Activated CD4-positive, CD25-positive, alpha-beta regulatory T cell (primary cell): ENCODE results near the gene IL1R1.
"Not testable (repeated sequence)": the region's sequence is repeated elsewhere in the genome, so short reads cannot be mapped to it uniquely, and the experiment has no call there.

ENCODE experiments used
- DNase-seq, 4 experiments: peaks; one replicate each; lab custom pipeline; 2025; lab: John Stamatoyannopoulos, UW

IL1R1 gene

DNA sequence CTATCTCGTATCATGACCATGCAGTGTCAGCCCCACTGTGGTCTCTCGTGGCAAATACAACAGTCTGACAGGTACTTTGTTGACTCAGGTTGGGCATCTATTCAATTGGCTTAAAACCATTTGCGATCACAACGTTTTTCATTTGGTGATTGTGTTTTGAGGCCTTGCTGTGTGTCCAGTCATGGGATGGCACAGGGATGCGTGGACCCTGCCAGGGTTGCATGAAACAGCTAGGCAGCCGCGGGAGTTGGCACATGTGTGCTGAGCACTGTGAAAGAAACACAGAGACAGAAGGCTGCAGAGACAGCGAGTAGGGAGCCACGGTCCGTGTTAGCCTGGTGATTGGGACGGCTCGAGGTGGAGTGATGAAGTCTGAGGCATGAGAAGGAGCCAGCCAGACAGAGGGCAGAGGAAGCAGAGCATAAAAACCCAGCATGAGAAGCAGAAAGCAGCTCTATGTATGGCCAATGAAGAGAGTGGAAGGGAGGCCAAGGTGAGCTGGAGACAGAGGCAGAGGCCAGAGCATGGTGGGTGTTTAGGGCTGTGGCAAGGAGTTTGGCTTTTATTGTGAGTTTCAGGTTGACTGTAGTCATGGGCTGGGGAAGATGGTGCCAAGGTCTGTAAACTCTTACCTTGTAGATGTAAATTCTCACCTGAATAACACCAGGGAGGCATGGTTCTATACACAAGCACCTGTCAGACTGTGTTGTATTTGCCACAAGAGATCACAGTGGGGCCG is 31.8 kb upstream of the IL1R1 start:
- no peak for DNase-seq

DNA sequence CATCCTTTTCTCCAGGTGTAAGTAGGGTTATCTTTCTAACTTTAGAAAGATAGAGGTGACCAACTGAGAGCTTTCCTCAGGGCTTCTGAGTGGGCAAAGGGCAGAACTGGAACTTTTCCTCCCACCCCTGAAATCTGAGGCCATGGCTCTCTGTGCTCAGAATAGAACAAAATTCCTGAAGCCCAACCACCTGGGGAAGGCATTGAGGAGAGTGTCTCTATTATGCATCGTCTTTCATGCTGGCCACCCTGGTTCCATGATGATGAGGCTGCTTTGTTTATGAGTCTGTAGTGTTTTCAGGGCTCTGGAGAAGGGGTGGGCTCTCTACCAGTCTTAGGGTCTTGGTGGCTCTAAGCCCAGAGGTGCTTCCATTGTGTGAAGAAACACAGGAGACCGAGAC is 30.7 kb upstream of the IL1R1 start:
- DNase-seq: no peak

DNA sequence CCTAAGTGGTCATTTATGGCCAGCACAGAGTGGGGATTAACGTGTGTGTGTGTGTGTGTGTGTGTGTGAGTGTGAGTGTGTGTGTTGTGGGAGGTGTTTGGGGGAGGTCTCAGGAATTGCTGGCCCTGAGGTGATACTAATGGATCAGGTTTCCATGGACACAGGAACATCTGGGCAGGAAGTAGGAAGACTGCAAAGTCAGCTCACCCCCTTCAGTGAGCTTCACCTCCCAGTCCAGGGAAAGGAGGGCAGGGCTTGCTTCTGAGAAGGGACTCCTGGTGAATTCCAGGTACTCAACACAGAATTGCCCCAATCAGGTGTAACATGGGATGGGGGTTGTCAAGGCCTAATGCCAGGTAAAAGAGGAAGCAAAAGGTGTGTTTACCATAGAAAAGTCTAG is 30.3 kb upstream of the IL1R1 start:
- DNase-seq: no peak

DNA sequence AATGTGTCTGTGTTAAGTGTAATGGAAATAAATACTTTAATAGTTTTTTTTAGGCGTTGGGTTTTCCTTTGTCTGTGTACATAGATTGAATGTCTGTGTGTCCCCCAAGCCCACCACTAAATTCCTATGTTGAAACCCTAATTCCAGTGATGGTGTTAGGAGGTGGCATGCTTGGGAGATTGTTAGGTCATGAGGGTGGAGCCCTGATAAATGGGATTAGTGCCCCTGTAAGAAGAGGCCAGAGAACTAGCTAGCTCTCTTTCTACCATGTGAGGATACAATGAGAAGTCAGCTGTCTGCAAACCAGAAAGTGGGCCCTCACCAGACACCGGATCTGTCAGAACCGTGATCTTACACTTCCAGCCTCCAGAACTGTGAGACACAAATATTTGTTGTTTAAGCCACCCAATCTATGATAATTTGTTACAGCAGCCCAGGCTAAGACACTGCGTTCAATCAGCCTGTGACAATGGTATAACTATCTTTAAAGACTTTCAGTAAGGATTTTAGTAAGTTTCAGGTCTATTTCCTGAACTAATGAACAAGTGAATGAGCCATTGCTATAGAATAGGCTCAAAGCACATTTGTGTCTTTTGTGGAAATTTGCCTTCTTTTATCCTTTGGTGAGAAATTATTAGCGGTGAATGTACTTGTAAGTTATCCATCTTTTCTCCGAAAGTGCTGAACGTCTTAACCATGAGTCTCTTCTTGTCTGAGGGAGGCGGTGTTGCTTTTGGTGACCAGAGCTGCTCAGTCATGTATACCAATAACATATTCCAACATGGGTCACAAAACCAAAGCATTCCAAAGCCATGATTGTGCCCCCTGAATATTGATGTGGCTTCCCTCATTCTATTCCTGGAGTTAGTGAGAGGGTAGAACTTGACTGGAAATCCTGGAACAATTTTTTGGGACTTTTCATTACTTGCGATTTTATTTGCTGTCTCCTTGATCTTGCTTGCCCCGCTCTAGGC is 29.6 kb upstream of the IL1R1 start:
- no peak for DNase-seq

DNA sequence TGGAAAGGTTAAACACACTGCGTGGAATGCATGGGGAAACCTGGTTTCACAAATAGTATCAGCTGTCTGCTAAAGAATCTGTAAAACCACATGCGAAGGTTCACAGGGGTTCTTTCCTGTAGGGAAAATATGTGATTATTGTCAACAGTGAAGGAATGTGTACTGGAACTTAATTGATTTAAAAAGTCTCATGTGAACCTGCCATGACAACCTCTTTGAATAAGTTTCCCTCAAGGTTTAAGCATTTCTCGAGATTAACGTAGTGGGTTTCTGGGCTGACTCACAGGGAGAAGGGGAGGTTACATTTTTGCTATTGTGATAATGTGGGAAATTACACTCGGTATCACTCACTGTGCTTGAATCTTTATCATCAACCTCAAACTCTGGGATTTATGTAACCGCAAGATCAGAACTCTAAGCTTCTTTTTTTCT is 28.2 kb upstream of the IL1R1 start:
- DNase-seq: no peak

DNA sequence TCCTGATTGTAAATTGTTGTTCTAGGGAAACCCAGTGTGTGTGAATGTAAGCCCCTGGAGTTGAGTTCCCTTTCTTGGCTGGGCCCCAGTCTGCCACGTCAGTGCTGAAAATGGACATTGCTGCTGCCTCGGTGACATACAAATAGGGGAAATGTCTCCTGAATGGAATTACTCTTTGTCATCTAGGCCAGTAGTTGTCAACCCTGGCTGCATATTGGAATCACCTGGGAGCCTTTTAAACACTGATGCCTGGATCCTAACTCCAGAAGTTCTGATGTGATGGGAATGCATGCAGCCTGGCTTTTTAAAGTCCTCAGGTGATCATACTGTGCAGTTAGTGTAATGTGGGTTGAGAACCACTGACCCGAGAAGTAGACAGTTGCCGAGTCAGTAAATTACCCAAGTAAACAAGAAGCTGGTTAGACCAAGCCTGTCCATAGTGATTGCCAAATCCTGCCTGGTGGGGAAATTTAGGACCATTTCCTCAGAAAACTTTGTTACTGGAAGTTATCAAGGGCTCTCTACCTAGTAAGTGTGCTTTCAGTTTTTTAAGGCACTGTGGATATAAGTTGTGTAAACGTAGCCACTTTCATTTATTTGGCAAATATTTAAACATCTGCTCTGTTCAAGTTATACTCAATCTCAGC is 27.6 kb upstream of the IL1R1 start:
- no peak for DNase-seq

DNA sequence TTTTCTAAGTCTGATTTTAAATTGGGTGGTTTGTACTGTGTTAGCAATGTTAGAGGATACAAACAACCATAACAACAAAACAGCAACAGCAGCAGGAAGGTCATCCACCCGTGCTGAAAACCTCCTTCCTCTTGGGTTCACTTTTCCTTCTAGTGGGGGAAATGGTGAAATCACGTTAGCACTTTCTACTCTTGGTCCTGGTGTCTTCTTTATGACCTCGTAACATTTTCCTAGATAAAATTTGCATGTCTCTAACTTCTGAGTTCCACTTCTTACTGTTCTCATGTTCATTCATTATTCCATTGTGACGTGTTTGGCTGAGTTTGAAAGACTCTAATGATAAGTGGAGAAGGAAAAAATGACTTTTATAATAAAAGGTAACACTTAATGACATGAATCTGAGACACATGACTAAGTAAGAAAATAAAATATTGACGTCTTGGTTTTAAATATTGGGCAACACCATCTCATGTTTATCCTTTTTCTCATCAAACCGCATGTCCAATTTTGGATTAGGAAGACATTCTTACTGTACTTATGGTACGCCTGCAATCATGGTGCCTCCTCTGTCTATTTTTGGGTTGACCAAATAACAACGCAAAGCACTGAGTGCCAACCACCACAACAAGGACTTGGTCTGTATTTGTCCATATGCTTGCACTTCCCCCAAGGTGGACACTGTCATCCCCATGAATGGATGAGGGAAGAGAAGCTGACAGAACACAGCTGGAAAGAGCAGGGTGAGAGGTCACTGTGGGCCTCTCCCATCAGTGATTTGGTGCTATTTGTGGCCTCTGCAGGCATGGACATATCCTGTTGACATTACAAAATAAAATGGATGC is 25.7 kb upstream of the IL1R1 start:
- DNase-seq: no peak

DNA sequence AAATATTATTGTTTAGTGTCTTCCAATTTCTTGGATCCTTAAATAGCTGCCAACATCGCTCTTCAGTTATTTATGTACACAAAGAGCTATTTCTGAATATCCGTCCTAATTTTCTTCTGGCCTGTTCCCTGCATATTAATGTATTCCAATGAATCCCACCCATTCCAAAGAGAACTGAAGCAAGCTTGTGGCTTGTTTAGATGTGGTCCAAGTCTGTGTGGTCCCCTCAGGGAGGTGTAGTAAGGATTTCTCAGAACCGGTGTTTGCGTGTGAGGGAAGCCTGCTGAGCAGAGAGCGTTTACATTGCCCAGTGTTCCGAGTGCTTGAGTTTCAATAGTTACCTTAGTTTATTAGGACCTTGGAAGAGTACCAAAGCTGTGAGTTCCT is 25.1 kb upstream of the IL1R1 start:
- DNase-seq: no peak

DNA sequence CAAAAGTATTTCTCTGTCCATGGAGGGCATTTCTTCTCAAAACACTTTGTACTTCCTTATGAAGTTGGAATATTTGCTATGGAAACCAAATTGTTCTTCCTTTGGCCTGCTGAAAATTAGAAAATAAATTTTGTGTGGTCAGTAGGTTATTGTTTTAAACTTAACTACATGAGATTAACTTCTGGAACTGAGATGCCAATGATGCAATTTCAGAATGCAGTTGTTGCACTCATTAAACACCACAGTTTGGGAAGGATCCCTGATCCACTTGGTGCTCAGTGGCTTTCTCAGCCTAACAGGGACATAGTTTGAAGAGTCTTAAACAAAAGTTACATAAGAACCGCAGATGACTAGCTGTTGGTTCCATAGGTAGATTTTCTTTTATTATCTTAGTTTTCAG is 23.3 kb upstream of the IL1R1 start:
- no peak for DNase-seq

DNA sequence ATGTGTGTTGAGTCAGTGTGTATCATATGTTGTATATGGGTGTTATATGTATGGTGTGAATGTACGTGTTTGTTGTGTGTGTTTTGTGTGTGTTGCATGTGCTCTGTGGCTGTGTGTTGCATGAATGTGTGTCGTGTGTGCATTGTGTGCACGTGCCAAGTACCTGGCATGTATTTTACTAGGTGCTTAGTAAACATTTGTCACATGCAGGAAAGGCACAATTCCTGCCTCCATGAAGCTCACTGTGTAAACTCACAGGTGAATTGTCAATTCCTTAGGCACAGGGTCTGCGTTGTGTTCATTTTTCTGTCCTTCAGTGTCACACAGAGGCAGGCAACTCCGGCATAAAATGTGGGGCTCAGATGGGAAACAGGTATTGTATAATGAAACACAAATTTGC is 22.3 kb upstream of the IL1R1 start:
- DNase-seq: no peak

DNA sequence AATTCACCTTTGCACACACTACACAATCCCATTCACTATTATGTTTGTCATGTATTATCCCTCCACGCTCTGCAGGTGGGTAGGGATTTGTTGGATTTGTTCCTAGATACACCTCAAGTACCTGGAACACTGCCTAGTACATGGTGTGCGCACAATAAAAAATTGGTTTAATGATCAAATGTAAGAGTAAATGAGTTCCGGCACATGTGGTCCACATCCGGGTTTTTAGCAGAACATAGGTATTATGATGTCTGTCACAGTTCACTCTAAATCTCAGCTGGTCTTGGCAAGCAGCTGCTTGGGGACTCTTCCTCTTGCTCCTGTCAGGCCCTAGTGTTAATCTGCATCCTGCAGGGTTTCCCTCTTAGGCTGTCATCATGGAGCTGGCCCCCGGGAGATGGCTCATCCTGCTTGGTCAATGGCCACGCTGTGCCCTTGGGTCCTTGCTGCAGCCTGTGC is 21.8 kb upstream of the IL1R1 start:
- DNase-seq: no peak

DNA sequence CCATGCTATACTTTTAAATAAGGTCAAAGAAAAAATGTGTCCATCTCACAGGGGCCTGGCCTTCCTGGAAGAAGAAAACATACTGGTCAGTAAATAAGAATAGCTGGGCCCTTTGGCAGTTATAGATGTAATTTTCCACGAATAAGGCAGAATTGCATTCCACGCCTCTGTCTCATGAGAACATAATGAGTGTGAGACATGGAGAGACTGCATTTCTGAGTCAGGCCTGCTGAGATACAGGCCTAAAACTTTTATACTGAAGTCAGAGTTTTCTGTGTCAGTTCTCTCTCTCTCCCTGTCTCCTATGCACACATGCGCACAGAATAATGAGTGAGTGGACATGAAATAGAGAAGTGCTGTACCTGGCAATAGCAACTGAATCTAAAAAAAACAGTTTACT is 20.4 kb upstream of the IL1R1 start:
- no peak for DNase-seq

DNA sequence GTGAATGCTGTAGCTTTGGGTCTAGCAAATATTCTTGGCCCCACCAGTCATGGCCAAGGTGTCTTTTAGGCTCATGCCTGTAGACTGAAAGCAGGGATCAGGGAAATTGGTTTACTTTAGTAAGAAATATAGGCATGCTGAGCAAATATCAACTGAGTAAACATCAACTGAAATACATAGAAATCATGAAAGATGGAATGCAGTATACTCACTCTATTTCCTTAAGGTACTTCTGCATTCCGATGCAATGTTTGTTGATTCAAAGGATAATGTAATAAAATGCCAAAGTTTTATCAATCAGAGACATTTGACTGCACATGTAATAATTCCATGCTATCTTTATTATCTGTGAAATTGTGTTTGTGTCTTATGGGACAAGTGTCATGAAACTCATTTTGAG is 19.6 kb upstream of the IL1R1 start:
- DNase-seq: no peak

DNA sequence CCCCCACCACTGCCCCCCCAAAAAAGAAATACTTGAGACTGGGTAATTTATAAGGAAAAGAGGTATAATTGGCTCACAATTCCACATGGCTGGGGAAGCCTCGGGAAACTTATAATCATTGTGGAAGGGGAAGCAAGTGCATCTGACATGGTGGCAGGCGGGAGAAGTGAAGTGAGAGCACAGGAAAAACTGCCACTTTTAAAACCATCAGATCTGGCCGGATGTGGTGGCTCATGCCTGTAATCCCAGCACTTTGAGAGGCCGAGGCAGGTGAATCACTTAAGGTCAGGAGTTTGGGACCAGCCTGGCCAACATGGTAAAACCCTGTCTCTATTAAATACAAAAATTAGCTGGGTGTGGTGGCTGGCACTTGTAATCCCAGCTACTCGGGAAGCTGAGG is 18.1 kb upstream of the IL1R1 start:
- not testable (repeated sequence) for DNase-seq

DNA sequence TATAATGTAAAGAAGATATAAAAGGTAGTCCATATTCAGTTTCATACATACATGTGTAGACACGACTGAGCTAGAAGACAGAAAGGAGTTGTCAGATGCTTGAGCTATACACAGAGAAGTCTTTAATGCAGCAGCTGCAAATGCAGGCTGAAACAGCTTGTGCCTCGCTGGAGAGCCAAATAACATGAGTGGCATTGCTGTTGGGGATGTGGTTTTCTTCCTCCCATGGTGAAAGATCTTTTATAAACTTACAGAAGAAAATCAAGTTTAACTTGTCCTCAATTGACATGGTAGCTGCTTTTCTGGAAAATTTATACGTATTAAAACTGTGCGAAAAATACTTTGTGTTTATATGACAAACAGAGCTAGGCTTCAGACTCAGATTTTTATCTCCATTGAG is 16.4 kb upstream of the IL1R1 start:
- no peak for DNase-seq

DNA sequence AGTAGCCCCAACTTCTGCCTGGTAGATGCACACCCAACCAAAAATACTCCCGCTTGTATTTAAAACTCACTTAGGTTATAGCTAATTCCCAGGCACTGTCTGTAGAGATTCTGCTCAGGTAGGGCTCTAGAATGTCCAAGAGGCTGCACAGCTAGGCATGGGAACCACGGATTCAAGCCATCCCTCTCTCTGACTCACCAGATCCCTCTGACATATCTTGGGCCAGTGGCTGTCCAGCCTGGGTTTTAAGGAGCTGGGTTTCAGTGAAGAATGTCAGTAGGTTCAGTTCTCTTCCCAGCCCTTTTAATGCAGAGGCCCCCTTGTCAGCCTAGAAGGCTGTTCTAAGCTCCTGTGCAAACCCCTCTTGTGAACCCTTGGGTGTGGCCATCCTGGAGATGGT is 15.9 kb upstream of the IL1R1 start:
- DNase-seq: no peak

DNA sequence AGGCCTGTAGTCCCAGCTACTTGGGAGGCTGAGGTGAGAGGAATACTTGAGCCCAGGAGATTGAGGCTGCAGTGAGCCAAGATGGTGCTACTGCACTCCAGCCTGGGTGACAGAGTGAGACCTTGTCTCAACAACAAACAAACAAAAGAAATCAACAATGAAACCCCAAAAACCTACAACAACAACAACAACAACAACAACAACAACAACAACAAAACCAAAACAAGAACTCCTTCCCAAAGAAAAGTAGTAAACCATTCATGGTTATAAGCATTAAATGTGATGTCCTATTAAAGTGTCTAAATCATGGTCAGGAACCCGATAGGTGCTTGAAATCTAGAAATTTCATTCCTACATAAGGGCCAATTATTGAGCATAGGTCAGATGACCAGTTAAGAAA is 13.5 kb upstream of the IL1R1 start:
- DNase-seq: no peak

DNA sequence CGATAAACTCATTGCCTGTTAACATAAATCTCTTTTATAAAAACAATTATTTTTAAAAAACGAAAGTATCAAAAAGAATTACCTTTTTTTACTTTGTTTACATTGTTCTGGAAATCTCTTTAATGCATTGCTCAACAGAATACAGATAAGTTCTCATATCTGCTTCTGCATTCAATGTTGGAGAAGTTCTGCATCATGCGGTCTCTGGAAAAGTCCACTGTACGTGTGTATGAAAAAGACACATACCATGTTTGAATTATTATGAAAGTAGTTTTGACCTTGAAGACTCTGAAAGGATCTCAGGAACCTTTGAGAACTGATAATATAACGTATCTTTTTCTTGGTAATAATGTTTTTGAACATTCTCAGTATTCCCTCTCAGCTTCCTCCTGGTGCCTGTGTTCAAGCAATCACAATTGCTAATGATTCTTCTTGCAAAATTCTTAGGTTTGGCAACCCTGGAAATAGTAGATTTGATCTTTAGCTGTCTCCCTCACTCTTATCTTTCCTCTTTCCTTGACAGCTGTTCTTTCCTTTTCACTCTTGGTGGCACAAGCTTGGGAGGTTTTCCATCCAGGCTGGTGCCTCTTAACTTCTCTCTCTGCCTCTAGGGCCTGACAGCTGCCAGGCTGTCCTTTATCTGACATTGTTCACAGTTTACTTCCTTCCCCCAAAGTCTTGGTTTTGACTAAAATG is 12.4 kb upstream of the IL1R1 start:
- no peak for DNase-seq

DNA sequence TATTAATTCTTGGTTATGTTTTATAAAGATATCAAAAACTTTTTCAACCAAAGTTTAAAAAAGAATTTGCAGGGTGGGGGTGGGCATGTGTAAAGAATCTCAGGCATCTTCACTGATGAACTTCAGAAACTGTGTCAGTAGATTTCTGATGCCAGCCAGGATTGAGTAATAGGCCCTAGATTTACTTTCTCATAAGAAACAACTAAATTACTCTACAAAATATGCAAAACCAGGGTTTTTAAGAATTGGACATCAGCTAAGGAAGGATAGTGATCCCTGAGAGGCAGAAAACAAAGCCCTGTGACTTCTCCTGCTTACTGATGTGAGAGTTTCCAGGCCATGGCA is 11.9 kb upstream of the IL1R1 start:
- DNase-seq: no peak

DNA sequence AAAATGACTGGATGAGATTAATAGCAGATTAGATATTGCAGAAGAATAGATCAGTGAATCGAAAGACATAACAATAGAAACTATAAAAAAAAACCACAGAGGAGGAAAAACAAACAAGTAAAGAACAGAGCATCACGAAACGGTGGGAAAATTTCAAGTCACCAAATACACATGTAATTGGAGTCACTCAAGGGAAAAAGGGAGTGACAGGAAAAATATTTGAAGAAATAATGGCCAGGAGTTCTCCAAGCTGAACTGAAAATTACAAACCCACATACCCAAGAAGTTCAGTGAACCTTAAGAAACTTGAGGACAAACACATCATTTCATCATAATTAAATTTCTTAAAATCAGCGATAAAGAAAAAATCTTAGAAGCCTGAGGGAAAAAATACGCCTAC is 11.0 kb upstream of the IL1R1 start:
- DNase-seq: no peak

DNA sequence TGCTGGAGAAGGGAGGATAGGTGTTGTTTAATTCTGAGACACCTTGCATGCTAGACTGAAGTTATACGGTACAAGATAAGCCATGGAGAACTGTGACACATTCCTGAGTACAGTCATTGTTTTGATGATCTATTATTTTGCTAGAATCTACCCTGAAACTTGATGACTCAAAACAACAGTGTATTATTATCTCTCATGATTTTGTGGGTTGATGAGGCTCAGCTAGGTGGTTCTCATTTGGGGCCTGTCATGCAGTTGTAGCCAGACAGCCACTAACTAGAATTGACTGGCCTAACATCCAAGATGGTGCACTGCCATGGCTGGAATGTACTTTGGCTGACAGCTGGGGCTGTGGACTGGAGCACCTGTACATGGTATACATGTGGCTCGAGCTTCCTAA is 5.4 kb upstream of the IL1R1 start:
- DNase-seq: no peak
